ENCODE measurements around the gene SIAH2. TPM values are rescaled to one million over a fixed set of nuclear protein-coding genes. Genes with fewer than 3 reads are reported as not detected.

SIAH2 gene
- polyA plus RNA-seq, 3 donors = 24.6 to 43.5 (median 28.2) TPM

DNA sequence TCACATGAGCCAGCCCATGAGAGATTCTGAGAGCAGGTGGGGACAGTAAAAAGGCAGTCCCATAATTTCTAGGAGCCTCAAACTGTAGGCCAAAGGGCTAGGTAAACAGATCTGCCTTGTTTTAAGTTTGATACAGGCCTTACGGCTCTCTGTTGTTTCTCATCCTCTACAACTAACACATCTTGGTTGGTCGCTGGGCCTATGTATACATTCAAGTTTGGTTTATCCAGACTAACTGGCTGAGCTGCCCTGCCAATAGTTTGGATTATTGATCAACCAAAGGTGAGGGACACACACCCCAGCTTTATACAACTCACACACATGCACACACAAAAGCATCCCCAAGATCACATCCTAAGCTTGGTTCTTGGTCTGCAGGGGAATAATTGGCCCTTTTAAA is 3.0 kb downstream of the SIAH2 start:
- Histone ChIP-seq H3K79me2 (ENCODE audit: insufficient read depth, low read length) (peaks cover 73% of the 10 kb centered on the region), H3K27me3 (ENCODE audit: control insufficient read depth in 2 of 2, insufficient read depth in 2 of 2, low read length in 2 of 2) (no peaks in the 10 kb centered on the region), H3K9ac (ENCODE audit: insufficient read depth, low read length, poor library complexity, severe bottlenecking) (peak overlapping the region; percentile 34), H2AFZ (ENCODE audit: insufficient read depth, low read depth, low read length, poor library complexity, severe bottlenecking) (peak overlapping the region; percentile 48), H3K4me1 (ENCODE audit: control insufficient read depth in 1 of 2, insufficient read depth in 2 of 2, low read length in 2 of 2) (peaks cover 48 to 55% of the 10 kb centered on the region in 2 donors), H3K27ac (ENCODE audit: low read depth in 1 of 2, low read length in 2 of 2) (peak overlapping the region; percentile 7 to 100), H3K4me3 (replicated peaks in 1 of 3; ENCODE audit: low read depth in 2 of 3, low read length in 3 of 3) (peak overlapping the region; percentile 65 to 86 (median 84)), H3K4me2 (replicated peaks; ENCODE audit: extremely low read depth, low read length, poor library complexity, severe bottlenecking) (peak overlapping the region; percentile 79), H4K20me1 (ENCODE audit: insufficient read depth, low read length) (peaks cover 10% of the 10 kb centered on the region), H3K9me3 (replicated peaks in 1 of 2; ENCODE audit: control insufficient read depth in 1 of 2, insufficient read depth in 1 of 2, low read length in 2 of 2) (no peaks in the 10 kb centered on the region), H3K36me3 (replicated peaks in 1 of 2; ENCODE audit: control insufficient read depth in 1 of 2, insufficient read depth in 2 of 2, low read length in 2 of 2) (peaks cover 0 to 4% of the 10 kb centered on the region in 2 donors)
- intact Hi-C loops (cut with micrococcal nuclease) = loop anchor here (5.0 to 10.0 kb wide), 4 partner anchors 155 to 355 kb away; partner anchors contain the start of genes EIF2A (in 2 of the 2), SELENOT (in 2 of the 2), SERP1 (in 2 of the 2) and TSC22D2 (in 1 of the 2)
- TF ChIP-seq, protein P1, sequence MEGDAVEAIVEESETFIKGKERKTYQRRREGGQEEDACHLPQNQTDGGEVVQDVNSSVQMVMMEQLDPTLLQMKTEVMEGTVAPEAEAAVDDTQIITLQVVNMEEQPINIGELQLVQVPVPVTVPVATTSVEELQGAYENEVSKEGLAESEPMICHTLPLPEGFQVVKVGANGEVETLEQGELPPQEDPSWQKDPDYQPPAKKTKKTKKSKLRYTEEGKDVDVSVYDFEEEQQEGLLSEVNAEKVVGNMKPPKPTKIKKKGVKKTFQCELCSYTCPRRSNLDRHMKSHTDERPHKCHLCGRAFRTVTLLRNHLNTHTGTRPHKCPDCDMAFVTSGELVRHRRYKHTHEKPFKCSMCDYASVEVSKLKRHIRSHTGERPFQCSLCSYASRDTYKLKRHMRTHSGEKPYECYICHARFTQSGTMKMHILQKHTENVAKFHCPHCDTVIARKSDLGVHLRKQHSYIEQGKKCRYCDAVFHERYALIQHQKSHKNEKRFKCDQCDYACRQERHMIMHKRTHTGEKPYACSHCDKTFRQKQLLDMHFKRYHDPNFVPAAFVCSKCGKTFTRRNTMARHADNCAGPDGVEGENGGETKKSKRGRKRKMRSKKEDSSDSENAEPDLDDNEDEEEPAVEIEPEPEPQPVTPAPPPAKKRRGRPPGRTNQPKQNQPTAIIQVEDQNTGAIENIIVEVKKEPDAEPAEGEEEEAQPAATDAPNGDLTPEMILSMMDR (IDR thresholded peaks at IDR 0.05) = no peak
- peaks cover 0 to 2% (median 0%) of the 10 kb centered on the region in 7 donors for H3K9me3 Mint-ChIP-seq
- H3K27me3 Mint-ChIP-seq (ENCODE audit: low read depth in 3 of 3) = peaks cover 0 to 2% (median 0%) of the 10 kb centered on the region in 3 donors
- H3K36me3 Mint-ChIP-seq = peaks cover 16 to 17% of the 10 kb centered on the region in 2 donors
- no CpG with 5 or more reads among the region's 2 CpGs for WGBS (ENCODE audit: insufficient coverage)
- peaks cover 61% of the 10 kb centered on the region for H3K4me1 Mint-ChIP-seq
- H3K4me3 Mint-ChIP-seq = peak overlapping the region; percentile 96 to 97
- peak overlapping the region; percentile 83 to 97 (median 92) for H3K27ac Mint-ChIP-seq
- DNase-seq = no peak

DNA sequence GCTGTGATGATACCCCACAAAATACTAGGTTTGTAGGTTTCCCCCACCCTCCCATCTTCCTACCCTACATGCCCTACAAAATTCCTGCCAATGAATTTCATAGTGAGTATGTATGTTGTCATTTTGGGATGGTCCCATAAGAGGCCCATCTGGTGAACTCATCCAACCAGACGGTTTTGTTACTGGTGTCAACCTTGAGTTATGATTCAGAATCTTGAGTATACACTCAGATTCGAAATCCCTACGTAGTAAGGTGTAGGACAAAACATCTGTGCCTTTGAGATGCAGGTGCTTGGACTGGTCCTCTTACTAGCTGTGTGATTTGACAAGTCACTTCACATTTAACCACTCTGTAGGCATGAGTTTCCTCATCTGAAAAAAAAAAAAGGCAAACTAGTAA is 3.6 kb downstream of the SIAH2 start:
- Histone ChIP-seq H3K79me2 (ENCODE audit: insufficient read depth, low read length) (peaks cover 79% of the 10 kb centered on the region), H3K36me3 (replicated peaks in 1 of 2; ENCODE audit: control insufficient read depth in 1 of 2, insufficient read depth in 2 of 2, low read length in 2 of 2) (peaks cover 0 to 4% of the 10 kb centered on the region in 2 donors), H3K9me3 (replicated peaks in 1 of 2; ENCODE audit: control insufficient read depth in 1 of 2, insufficient read depth in 1 of 2, low read length in 2 of 2) (no peaks in the 10 kb centered on the region), H3K27ac (ENCODE audit: low read depth in 1 of 2, low read length in 2 of 2) (peak overlapping the region in 1 of 2 donors; percentile 100), H3K27me3 (ENCODE audit: control insufficient read depth in 2 of 2, insufficient read depth in 2 of 2, low read length in 2 of 2) (no peaks in the 10 kb centered on the region), H4K20me1 (ENCODE audit: insufficient read depth, low read length) (peaks cover 14% of the 10 kb centered on the region), H3K9ac (ENCODE audit: insufficient read depth, low read length, poor library complexity, severe bottlenecking) (peak overlapping the region; percentile 34), H3K4me2 (replicated peaks; ENCODE audit: extremely low read depth, low read length, poor library complexity, severe bottlenecking) (peak overlapping the region; percentile 79), H3K4me1 (ENCODE audit: control insufficient read depth in 1 of 2, insufficient read depth in 2 of 2, low read length in 2 of 2) (peaks cover 44 to 49% of the 10 kb centered on the region in 2 donors), H2AFZ (ENCODE audit: insufficient read depth, low read depth, low read length, poor library complexity, severe bottlenecking) (no peak overlapping the region), H3K4me3 (replicated peaks in 1 of 3; ENCODE audit: low read depth in 2 of 3, low read length in 3 of 3) (peak overlapping the region in 1 of 3 experiments; percentile 86)
- TF ChIP-seq, protein P1 (IDR thresholded peaks at IDR 0.05) = no peak
- Mint-ChIP-seq H3K9me3 (peaks cover 0 to 2% (median 0%) of the 10 kb centered on the region in 7 donors), H3K4me1 (peaks cover 57% of the 10 kb centered on the region), H3K4me3 (no peak overlapping the region), H3K36me3 (peaks cover 17 to 18% of the 10 kb centered on the region in 2 donors), H3K27me3 (ENCODE audit: low read depth in 3 of 3) (peaks cover 0 to 2% (median 0%) of the 10 kb centered on the region in 3 donors), H3K27ac (peak overlapping the region in 5 of 7 donors; percentile 16 to 97 (median 89))
- intact Hi-C loops (cut with micrococcal nuclease) = no loop called here
- no peak for DNase-seq
- WGBS (ENCODE audit: insufficient coverage) = no CpG with 5 or more reads among the region's 3 CpGs

Data from CD14-positive monocyte (primary cell).